GM18526 (cell line): ENCODE measurements around the gene AQP10.

ENCODE experiments used
- POLR2A ChIP-seq: IDR thresholded peaks from 3 replicates; pipeline ENCODE4 v1.6.1; 2011; ENCODE audit not compliant: insufficient read length; ENCODE audit errors: extremely low read depth

AQP10 gene

GRCh38 chr1:154360288-154360687 lies 39.4 kb downstream of the AQP10 start:
- no peak for TF ChIP-seq POLR2A

GRCh38 chr1:154361357-154361756 lies 40.5 kb downstream of the AQP10 start:
- no peak for TF ChIP-seq POLR2A

GRCh38 chr1:154371436-154371835 lies 50.5 kb downstream of the AQP10 start:
- no peak for TF ChIP-seq POLR2A
